Stomach (tissue), 19 donors: ENCODE measurements around the gene CD300LF. TPM values are rescaled to one million over a fixed set of nuclear protein-coding genes. Genes with fewer than 3 reads are reported as not detected.

ENCODE experiments used
- DNase-seq, 2 donors: peaks; one replicate each; pipeline versions ENCODE4 v3.0.0 to v3.0.0-alpha.2; 2013 to 2019
- H3K27ac ChIP-seq, 5 donors: fragments of 200-600 bp in 4 of 5; sonication (generic) in 4 of 5; one replicate each; pipeline ENCODE4 v1.5.1; 2013 to 2019; ENCODE audit warnings: mild to moderate bottlenecking in 1 of 5, moderate library complexity in 1 of 5
- H3K27me3 ChIP-seq, 3 donors: fragments of 200-600 bp; sonication (generic); one replicate each; pipeline ENCODE4 v1.5.1; 2017 to 2019; ENCODE audit warnings: mixed run types in 1 of 3
- H3K36me3 ChIP-seq, 4 donors: fragments of 200-600 bp; sonication (generic); 1 replicate in 3 of 4; 2 replicates in 1 of 4; pipeline ENCODE4 v1.5.1; 2016 to 2019
- H3K4me1 ChIP-seq, 4 donors: fragments of 200-600 bp; sonication (generic); one replicate each; pipeline ENCODE4 v1.5.1; 2016 to 2019
- H3K4me3 ChIP-seq, 4 donors: fragments of 200-600 bp; sonication (generic) in 3 of 4; one replicate each; pipeline ENCODE4 v1.5.1; 2016 to 2019; ENCODE audit warnings: mild to moderate bottlenecking in 1 of 4
- H3K9me3 ChIP-seq, 4 donors: fragments of 200-600 bp; sonication (generic); one replicate each; pipeline ENCODE4 v1.5.1; 2016 to 2019
- CTCF ChIP-seq, 7 experiments: fragments of 450-650 bp in 4 of 7; fragments of 200-600 bp in 3 of 7; sonication (generic) in 3 of 7; IDR thresholded peaks; one replicate each; pipeline ENCODE4 v1.5.1; 2016 to 2019; ENCODE audit warnings: antibody characterized with exemption in 7 of 7, control low read depth in 2 of 7, mild to moderate bottlenecking in 1 of 7
- EP300 ChIP-seq: sonication (generic); formaldehyde crosslinking; IDR thresholded peaks from one replicate; pipeline ENCODE4 v1.6.1; 2017; ENCODE audit warnings: antibody characterized with exemption
- POLR2A ChIP-seq, 4 donors: fragments of 450-650 bp; IDR thresholded peaks; one replicate each; pipeline ENCODE4 v1.6.1; 2016; ENCODE audit warnings: antibody characterized with exemption in 4 of 4, control low read depth in 2 of 4, mild to moderate bottlenecking in 1 of 4, moderate library complexity in 1 of 4
- POLR2AphosphoS5 ChIP-seq, 3 donors: sonication (generic); formaldehyde crosslinking; IDR thresholded peaks; one replicate each; pipeline ENCODE4 v1.6.1; 2016; ENCODE audit warnings: antibody characterized with exemption in 3 of 3
- WGBS, 5 donors: extraction: QIAGEN DNeasy Blood & Tissue Kit in 3 of 5; methylation state at CpG; one replicate each; pipeline versions ENCODE4 v1.1.5 to v1.1.7; 2013 to 2018; 5-methylcytosine and 5-hydroxymethylcytosine counted together
- intact Hi-C: fragments of 100-400 bp; cut with DNase I; formaldehyde crosslinking; loops from one replicate; pipeline ENCODE4 v1.15.1; 2023; ENCODE audit warnings: low total_unique reads
- long read RNA-seq, 10 donors: transcript quantifications; one replicate each; lab custom pipeline, GENCODE V29; 2026
- polyA plus RNA-seq, 3 donors: library from polyadenylated mRNA; stranded (reverse); fragments of 200-250 nt; gene quantifications; one replicate each; pipeline ENCODE4 v1.2.3, GENCODE V29; 2013
- total RNA-seq, 5 donors: library from RNA; depleted of rRNA; stranded (reverse); fragments of >200 nt; gene quantifications; one replicate each; pipeline versions ENCODE4 v1.1.0 to v1.2.3, GENCODE V29; 2014 to 2016
- donor health status: healthy with polysubstance abuse.
- donor health status: Bipolar disorder and iron deficiency.
- donor health status: healthy.

CD300LF gene
- total RNA-seq, result 1 to 10 TPM in 1 of 5 donors, not detected in 4; 3.9 TPM
- polyA plus RNA-seq, result under 1 TPM in 2 of 3 donors, not detected in 1; 0.75 to 0.95 TPM
- long read RNA-seq, donor 1, result 0 reads
- long read RNA-seq, donor 2, result 0 reads
- long read RNA-seq, donor 3, result 0 reads
- long read RNA-seq, donor 4, result 0 reads
- long read RNA-seq, donor 5, result 0 reads
- long read RNA-seq, donor 6, result 0 reads
- long read RNA-seq, donor 7, result 0 reads
- long read RNA-seq, donor 8, result 0 reads
- long read RNA-seq, donor 9, result 0 reads
- long read RNA-seq, donor 10, partial matches to known transcripts, result 135 of 135 reads
- long read RNA-seq, donor 10, other reads (novel, unspliced or antisense), result 0 of 135 reads

GRCh38 chr17:74712756-74713155 is at the start of gene CD300LF:
TSS of gene CD300LF (minus strand) at chr17:74712923. CDS start at chr17:74712866, 57 bp downstream.
- TF ChIP-seq EP300 (no peak), POLR2AphosphoS5 (IDR thresholded peaks at IDR 0.05) (no peak)
- peak within 1 kb of the TSS in 2 of 4 donors; percentile 13 to 29 for H3K4me3 ChIP-seq
- intact Hi-C loops, result no loop called here
- 79 to 89% (median 82%) methylated on average over 7 to 8 of the region's 8 CpGs for WGBS, 5 donors
- no peak for DNase-seq
- H3K4me1 ChIP-seq, result peaks cover 5 to 19% (median 11%) of the 10 kb centered on the region in 4 donors
- peaks cover 0 to 19% (median 0%) of the 10 kb centered on the region in 3 donors for H3K27me3 ChIP-seq
- peak within 1 kb of the TSS in 2 of 5 donors; percentile 7 to 43 for H3K27ac ChIP-seq
- no peaks in the 10 kb centered on the region for H3K9me3 ChIP-seq
- H3K36me3 ChIP-seq, result no peaks in the 10 kb centered on the region

GRCh38 chr17:74761931-74762330 is 49.2 kb upstream of the CD300LF start:
- H3K4me1 ChIP-seq, result peaks cover 59 to 83% (median 71%) of the 10 kb centered on the region in 4 donors
- no peaks in the 10 kb centered on the region for H3K27me3 ChIP-seq
- H3K27ac ChIP-seq, result peak overlapping the region in 3 of 5 donors; percentile 1 to 75 (median 4)
- intact Hi-C loops, result no loop called here
- 92 to 100% (median 96%) methylated on average over 7 to 11 of the region's 11 CpGs for WGBS, 5 donors
- TF ChIP-seq EP300, result no peak
- no peak for TF ChIP-seq POLR2AphosphoS5 (IDR thresholded peaks at IDR 0.05)
- no peak for TF ChIP-seq POLR2A (IDR thresholded peaks at IDR 0.05)
- no peak for TF ChIP-seq CTCF (IDR thresholded peaks at IDR 0.05)
- peaks cover 0 to 21% (median 18%) of the 10 kb centered on the region in 4 donors for H3K36me3 ChIP-seq
- H3K4me3 ChIP-seq, result no peak overlapping the region
- H3K9me3 ChIP-seq, result no peaks in the 10 kb centered on the region
- DNase-seq, result no peak

DNA sequence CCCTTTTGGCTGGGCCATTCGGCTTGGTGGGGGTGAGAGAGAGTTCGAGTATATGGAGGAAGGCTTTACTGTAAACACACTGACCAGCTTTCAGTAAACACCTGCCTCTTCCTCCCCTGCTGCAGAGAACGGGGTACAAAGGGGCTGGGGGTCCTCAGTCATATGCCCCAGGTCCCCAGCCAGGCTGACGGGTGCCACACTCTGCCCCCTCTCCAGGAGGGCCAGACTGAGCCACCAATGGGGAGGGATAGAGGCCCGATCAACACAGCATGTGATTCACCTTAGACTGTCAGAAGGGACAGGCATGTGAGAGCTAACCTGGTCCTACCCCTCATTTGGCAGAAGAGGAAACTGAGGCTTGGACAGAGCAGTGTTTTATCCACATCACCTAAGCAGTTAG is 48.7 kb upstream of the CD300LF start:
- DNase-seq, result no peak
- H3K4me1 ChIP-seq, result peaks cover 62 to 86% (median 74%) of the 10 kb centered on the region in 4 donors
- no peaks in the 10 kb centered on the region for H3K27me3 ChIP-seq
- no peaks in the 10 kb centered on the region for H3K9me3 ChIP-seq
- H3K4me3 ChIP-seq, result no peak overlapping the region
- peaks cover 0 to 19% (median 17%) of the 10 kb centered on the region in 4 donors for H3K36me3 ChIP-seq
- WGBS, 5 donors, result 56 to 70% (median 60%) methylated on average over 4 to 5 of the region's 5 CpGs
- TF ChIP-seq EP300, result no peak
- no peak for TF ChIP-seq CTCF (IDR thresholded peaks at IDR 0.05)
- TF ChIP-seq POLR2A (IDR thresholded peaks at IDR 0.05), result no peak
- no peak for TF ChIP-seq POLR2AphosphoS5 (IDR thresholded peaks at IDR 0.05)
- H3K27ac ChIP-seq, result peak overlapping the region in 4 of 5 donors; percentile 60 to 75 (median 72)
- intact Hi-C loops, result no loop called here

- DNase-seq, result no peak
- peaks cover 64 to 81% (median 76%) of the 10 kb centered on the region in 4 donors for H3K4me1 ChIP-seq
- no peaks in the 10 kb centered on the region for H3K27me3 ChIP-seq
- peak overlapping the region; percentile 60 to 75 (median 69) for H3K27ac ChIP-seq
- H3K36me3 ChIP-seq, result peaks cover 0 to 18% (median 15%) of the 10 kb centered on the region in 4 donors
- intact Hi-C loops, result no loop called here
- TF ChIP-seq POLR2AphosphoS5 (IDR thresholded peaks at IDR 0.05) (no peak), CTCF (IDR thresholded peaks at IDR 0.05) (no peak), EP300 (no peak), POLR2A (IDR thresholded peaks at IDR 0.05) (no peak)
- H3K4me3 ChIP-seq, result no peak overlapping the region
- WGBS, 5 donors, result 50 to 67% (median 52%) methylated on average over 7 of the region's 7 CpGs
- H3K9me3 ChIP-seq, result no peaks in the 10 kb centered on the region
Observed at GRCh38 chr17:74760404-74761105, 47.8 kb upstream of the CD300LF start.
